ENCODE data around the gene FAM24A. TPM values are rescaled to one million over a fixed set of nuclear protein-coding genes. Genes with fewer than 3 reads are reported as not detected.

Gene FAM24A
- total and polyA plus RNA-seq, 3 experiments from 2014 or later: not detected

DNA sequence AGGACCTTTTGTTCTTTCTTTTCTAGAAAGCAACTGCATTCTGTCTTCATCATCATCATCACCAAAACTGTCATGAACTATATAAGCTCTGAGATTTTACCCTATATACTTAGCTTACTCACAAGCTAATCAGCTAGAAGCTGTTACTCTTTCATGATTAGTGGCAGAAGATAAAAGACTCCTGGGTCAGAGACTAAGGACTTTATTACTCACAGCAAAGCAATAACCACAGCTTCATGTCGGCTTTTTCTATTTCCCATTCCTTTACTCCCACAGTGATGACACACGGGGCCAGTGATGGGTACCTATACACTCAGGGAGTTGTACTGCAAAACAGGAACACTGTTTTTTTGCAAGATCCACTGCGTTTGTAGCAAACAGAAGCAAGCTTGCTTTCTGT, 52.0 kb downstream of the FAM24A start:
- ChIA-PET CTCF (interaction anchor here (0.6 to 1.4 kb wide), 2 partner anchors 17 to 1751 kb away, joined by 3 to 8 read pairs; partner anchors contain the start of gene PSTK), POLR2A (no interaction called here)
- Mint-ChIP-seq H3K36me3 (peaks cover 0 to 29% (median 5%) of the 10 kb centered on the region in 3 donors), H3K27me3 (peaks cover 5 to 47% of the 10 kb centered on the region in 2 donors), H3K27ac (no peak overlapping the region), H3K4me3 (no peak overlapping the region), H3K9me3 (peaks cover 14 to 24% (median 18%) of the 10 kb centered on the region in 5 donors), H3K4me1 (no peaks in the 10 kb centered on the region)
- Histone ChIP-seq H3K4me3 (ENCODE audit: low read length) (no peak overlapping the region), H3K36me3 (ENCODE audit: insufficient read depth, low read length) (no peaks in the 10 kb centered on the region), H3K9me3 (ENCODE audit: low read length) (peaks cover 3% of the 10 kb centered on the region), H3K4me1 (ENCODE audit: insufficient read depth, low read length) (no peaks in the 10 kb centered on the region), H3K27ac (ENCODE audit: low read depth, low read length) (no peak overlapping the region), H3K27me3 (ENCODE audit: insufficient read depth, low read length, poor library complexity, severe bottlenecking) (no peaks in the 10 kb centered on the region)
- no peak for DNase-seq

Other genes starting within 250 kb of the FAM24A start
- not detected for gene C10orf120, start 210.8 kb upstream of the FAM24A start, total RNA-seq
- not detected for gene C10orf120, start 210.8 kb upstream of the FAM24A start, polyA plus RNA-seq
- 1 to 10 TPM; 1.6 to 1.8 TPM for gene CUZD1, start 64.8 kb upstream of the FAM24A start, total RNA-seq
- 1.6 TPM for gene CUZD1, start 64.8 kb upstream of the FAM24A start, polyA plus RNA-seq
- gene FAM24B, start 31.0 kb upstream of the FAM24A start, total RNA-seq: 10 to 100 TPM; 10.1 to 11.7 TPM
- gene FAM24B, start 31.0 kb upstream of the FAM24A start, polyA plus RNA-seq: 8.5 TPM
- 10 to 100 TPM in 1 of 2 experiments, 1 to 10 TPM in 1; 8.5 to 11.4 TPM for gene C10orf88, start 43.6 kb downstream of the FAM24A start, total RNA-seq
- gene C10orf88, start 43.6 kb downstream of the FAM24A start, polyA plus RNA-seq: 8.5 TPM
- 1 to 10 TPM; 5.8 TPM for gene PSTK, start 69.8 kb downstream of the FAM24A start, total RNA-seq
- 8.8 TPM for gene PSTK, start 69.8 kb downstream of the FAM24A start, polyA plus RNA-seq
- gene IKZF5, start 98.2 kb downstream of the FAM24A start, total RNA-seq: 10 to 100 TPM; 20.3 to 23.9 TPM
- gene IKZF5, start 98.2 kb downstream of the FAM24A start, polyA plus RNA-seq: 14.8 TPM
- gene ACADSB, start 98.4 kb downstream of the FAM24A start, total RNA-seq: 10 to 100 TPM; 24.4 to 27.3 TPM
- gene ACADSB, start 98.4 kb downstream of the FAM24A start, polyA plus RNA-seq: 29.2 TPM
- not detected for gene HMX3, start 225.4 kb downstream of the FAM24A start, total RNA-seq
- not detected for gene HMX3, start 225.4 kb downstream of the FAM24A start, polyA plus RNA-seq
- gene HMX2, start 237.5 kb downstream of the FAM24A start, total RNA-seq: not detected
- not detected for gene HMX2, start 237.5 kb downstream of the FAM24A start, polyA plus RNA-seq
- 100 to 1,000 TPM; 254 to 255 TPM for gene BUB3, start 243.8 kb downstream of the FAM24A start, total RNA-seq
- 231 TPM for gene BUB3, start 243.8 kb downstream of the FAM24A start, polyA plus RNA-seq

All from CD8-positive, alpha-beta memory T cell (primary cell).